Thymus (tissue), 11 donors: Measurements from ENCODE around the gene TMEM219. TPM values are rescaled to one million over a fixed set of nuclear protein-coding genes. Genes with fewer than 3 reads are reported as not detected.

Experiments used
- DNase-seq, 9 donors: peaks; one replicate each; pipeline ENCODE4 v3.0.0-alpha.2; 2013; ENCODE audit warnings: low spot score in 9 of 9, low read depth in 6 of 9, missing footprints in 1 of 9
- H3K27ac ChIP-seq, 2 donors: one replicate each; pipeline ENCODE4 v1.5.1; 2013; ENCODE audit warnings: control low read depth in 1 of 2, low read depth in 1 of 2, low read length in 1 of 2, mild to moderate bottlenecking in 1 of 2, moderate library complexity in 1 of 2
- H3K27me3 ChIP-seq, 2 donors: one replicate each; pipeline ENCODE4 v1.5.1; 2013; ENCODE audit warnings: low read length in 1 of 2; ENCODE audit not compliant: control insufficient read depth in 2 of 2, insufficient read depth in 1 of 2
- H3K36me3 ChIP-seq, 2 donors: one replicate each; pipeline ENCODE4 v1.5.1; 2013; ENCODE audit warnings: low read length in 1 of 2, mild to moderate bottlenecking in 1 of 2, moderate library complexity in 1 of 2; ENCODE audit not compliant: control insufficient read depth in 2 of 2, insufficient read depth in 2 of 2
- H3K4me1 ChIP-seq, 2 donors: one replicate each; pipeline ENCODE4 v1.5.1; 2013; ENCODE audit warnings: low read length in 2 of 2; ENCODE audit not compliant: control insufficient read depth in 2 of 2, insufficient read depth in 2 of 2
- H3K4me3 ChIP-seq, 2 donors: one replicate each; pipeline ENCODE4 v1.5.1; 2013; ENCODE audit warnings: low read length in 2 of 2, control low read depth in 1 of 2, mild to moderate bottlenecking in 1 of 2
- H3K9me3 ChIP-seq, 2 donors: one replicate each; pipeline ENCODE4 v1.5.1; 2013; ENCODE audit warnings: low read length in 1 of 2, mild to moderate bottlenecking in 1 of 2; ENCODE audit not compliant: control insufficient read depth in 2 of 2, insufficient read depth in 1 of 2
- WGBS: extraction: QIAGEN DNeasy Blood & Tissue Kit; methylation state at CpG from one replicate; pipeline ENCODE4 v1.1.7; 2013; 5-methylcytosine and 5-hydroxymethylcytosine counted together
- polyA plus RNA-seq: library from polyadenylated mRNA; stranded (reverse); fragments of 200-250 nt; gene quantifications from one replicate; pipeline ENCODE4 v1.2.3, GENCODE V29; 2013
- total RNA-seq: library from RNA; stranded (reverse); fragments of 120-200 nt; gene quantifications from one replicate; pipeline ENCODE4 v1.2.4, GENCODE V29; 2013
- donor health status: healthy.

The TMEM219 gene
- total and polyA plus RNA-seq, 2 donors, result 61.4 to 155 TPM

GRCh38 chr16:29984137-29984763 is 22.4 kb downstream of the TMEM219 start:
- 99% methylated on average over 6 of the region's 6 CpGs for WGBS
- H3K27me3 ChIP-seq, result no peaks in the 10 kb centered on the region
- peaks cover 92 to 100% of the 10 kb centered on the region in 2 donors for H3K36me3 ChIP-seq
- H3K4me1 ChIP-seq, result no peaks in the 10 kb centered on the region
- no peaks in the 10 kb centered on the region for H3K9me3 ChIP-seq
- no peak overlapping the region for H3K4me3 ChIP-seq
- no peak for DNase-seq
- H3K27ac ChIP-seq, result no peak overlapping the region

- H3K4me1 ChIP-seq, result no peaks in the 10 kb centered on the region
- WGBS, result 96% methylated on average over 5 of the region's 5 CpGs
- H3K27ac ChIP-seq, result no peak overlapping the region
- H3K9me3 ChIP-seq, result no peaks in the 10 kb centered on the region
- no peak for DNase-seq
- peaks cover 92 to 100% of the 10 kb centered on the region in 2 donors for H3K36me3 ChIP-seq
- no peaks in the 10 kb centered on the region for H3K27me3 ChIP-seq
- no peak overlapping the region for H3K4me3 ChIP-seq
Observed at GRCh38 chr16:29984764-29985147, 22.9 kb downstream of the TMEM219 start.

- 98% methylated on average over 28 of the region's 28 CpGs for WGBS
- H3K4me3 ChIP-seq, result no peak overlapping the region
- no peak overlapping the region for H3K27ac ChIP-seq
- DNase-seq, result no peak
- no peaks in the 10 kb centered on the region for H3K27me3 ChIP-seq
- no peaks in the 10 kb centered on the region for H3K4me1 ChIP-seq
- peaks cover 91 to 100% of the 10 kb centered on the region in 2 donors for H3K36me3 ChIP-seq
- no peaks in the 10 kb centered on the region for H3K9me3 ChIP-seq
Observed at GRCh38 chr16:29985271-29985811, 23.5 kb downstream of the TMEM219 start.

GRCh38 chr16:29986231-29986630 is 24.4 kb downstream of the TMEM219 start:
- Histone ChIP-seq H3K4me1 (no peaks in the 10 kb centered on the region), H3K4me3 (no peak overlapping the region), H3K27me3 (no peaks in the 10 kb centered on the region), H3K36me3 (peaks cover 98 to 99% of the 10 kb centered on the region in 2 donors), H3K9me3 (no peaks in the 10 kb centered on the region), H3K27ac (no peak overlapping the region)
- DNase-seq, result no peak
- 98% methylated on average over 20 of the region's 20 CpGs for WGBS

- Histone ChIP-seq H3K9me3 (no peaks in the 10 kb centered on the region), H3K4me3 (no peak overlapping the region), H3K36me3 (peaks cover 98 to 99% of the 10 kb centered on the region in 2 donors), H3K27ac (no peak overlapping the region), H3K27me3 (no peaks in the 10 kb centered on the region), H3K4me1 (no peaks in the 10 kb centered on the region)
- DNase-seq, result no peak
- 94% methylated on average over 5 of the region's 5 CpGs for WGBS
Observed at GRCh38 chr16:29986931-29987330, 25.1 kb downstream of the TMEM219 start.

GRCh38 chr16:29987371-29988085 is 25.6 kb downstream of the TMEM219 start:
- Histone ChIP-seq H3K27ac (no peak overlapping the region), H3K9me3 (no peaks in the 10 kb centered on the region), H3K27me3 (no peaks in the 10 kb centered on the region), H3K4me3 (no peak overlapping the region), H3K4me1 (no peaks in the 10 kb centered on the region), H3K36me3 (peaks cover 97 to 98% of the 10 kb centered on the region in 2 donors)
- WGBS, result 98% methylated on average over 35 of the region's 35 CpGs
- no peak for DNase-seq

- H3K4me3 ChIP-seq, result no peak overlapping the region
- no peak overlapping the region for H3K27ac ChIP-seq
- 98% methylated on average over 17 of the region's 17 CpGs for WGBS
- no peak for DNase-seq
- peaks cover 97 to 98% of the 10 kb centered on the region in 2 donors for H3K36me3 ChIP-seq
- no peaks in the 10 kb centered on the region for H3K27me3 ChIP-seq
- H3K9me3 ChIP-seq, result no peaks in the 10 kb centered on the region
- no peaks in the 10 kb centered on the region for H3K4me1 ChIP-seq
Observed at GRCh38 chr16:29988346-29989075, 26.6 kb downstream of the TMEM219 start.

GRCh38 chr16:29989111-29989858 is 27.4 kb downstream of the TMEM219 start:
- Histone ChIP-seq H3K36me3 (peaks cover 93 to 98% of the 10 kb centered on the region in 2 donors), H3K9me3 (no peaks in the 10 kb centered on the region), H3K4me1 (peaks cover 0 to 3% of the 10 kb centered on the region in 2 donors), H3K27me3 (no peaks in the 10 kb centered on the region), H3K27ac (no peak overlapping the region), H3K4me3 (no peak overlapping the region)
- DNase-seq, result no peak
- WGBS, result 97% methylated on average over 23 of the region's 23 CpGs
